DOHH2 (cell line): ENCODE measurements around the gene RRP1B.

Source experiments
- H3F3A ChIP-seq: fragments of 200-600 bp; sonication (generic), shearing (Covaris generic); 2 replicates; pipeline ENCODE4 v1.6.0; 2016; ENCODE audit warnings: antibody characterized with exemption, mild to moderate bottlenecking; ENCODE audit not compliant: control insufficient read depth, insufficient read depth
- H3K27ac ChIP-seq: fragments of 200-600 bp; sonication (generic); 2 replicates; pipeline ENCODE4 v1.5.1; 2014; ENCODE audit warnings: low read depth, mild to moderate bottlenecking, low read length, moderate library complexity
- H3K27me3 ChIP-seq: fragments of 200-600 bp; sonication (generic); 2 replicates; pipeline ENCODE4 v1.6.1; 2014; ENCODE audit warnings: mild to moderate bottlenecking, low read length, mixed read lengths; ENCODE audit not compliant: control insufficient read depth
- H3K36me3 ChIP-seq: fragments of 200-600 bp; sonication (generic); 2 replicates; pipeline ENCODE4 v1.6.1; 2014; ENCODE audit warnings: mild to moderate bottlenecking, low read length, moderate library complexity, mixed read lengths; ENCODE audit not compliant: control insufficient read depth
- H3K4me1 ChIP-seq: fragments of 200-600 bp; sonication (generic); 2 replicates; pipeline ENCODE4 v1.6.1; 2014; ENCODE audit warnings: mild to moderate bottlenecking, low read length, mixed read lengths; ENCODE audit not compliant: control insufficient read depth
- H3K4me2 ChIP-seq: fragments of 200-600 bp; sonication (generic); 2 replicates; pipeline ENCODE4 v1.6.0; 2014; ENCODE audit warnings: mild to moderate bottlenecking, low read length, moderate library complexity
- H3K4me3 ChIP-seq: fragments of 200-600 bp; sonication (generic); 2 replicates; pipeline ENCODE4 v1.5.1; 2014; ENCODE audit warnings: mild to moderate bottlenecking, low read length, mixed read lengths
- H3K79me2 ChIP-seq: fragments of 200-600 bp; sonication (generic); 2 replicates; pipeline ENCODE4 v1.6.1; 2014; ENCODE audit warnings: mild to moderate bottlenecking, low read length, mixed read lengths; ENCODE audit not compliant: control insufficient read depth
- H3K9me2 ChIP-seq: fragments of 200-600 bp; sonication (generic); replicated peaks from 2 replicates; pipeline ENCODE4 v1.6.1; 2014; ENCODE audit warnings: mild to moderate bottlenecking, low read length, mixed read lengths; ENCODE audit not compliant: control insufficient read depth
- H3K9me3 ChIP-seq: fragments of 200-600 bp; sonication (generic); 2 replicates; pipeline ENCODE4 v1.6.1; 2014; ENCODE audit warnings: antibody characterized with exemption, low read length, mixed read lengths; ENCODE audit not compliant: control insufficient read depth, insufficient read depth
- H4K20me1 ChIP-seq: fragments of 200-600 bp; sonication (generic); 2 replicates; pipeline ENCODE4 v1.6.0; 2014; ENCODE audit warnings: low read depth, mild to moderate bottlenecking, antibody characterized with exemption, low read length, moderate library complexity; ENCODE audit not compliant: control insufficient read depth, insufficient read depth
- CTCF ChIP-seq: fragments of 200-600 bp; sonication (generic); IDR thresholded peaks from one replicate; pipeline ENCODE4 v1.5.1; 2014; ENCODE audit warnings: antibody characterized with exemption, mild to moderate bottlenecking, low read depth, low read length; ENCODE audit not compliant: poor library complexity, severe bottlenecking
- EZH2phosphoT487 ChIP-seq: fragments of 200-600 bp; sonication (generic); IDR thresholded peaks from 2 replicates; pipeline ENCODE4 v1.6.1; 2017; ENCODE audit warnings: borderline replicate concordance, mild to moderate bottlenecking, antibody characterized with exemption, low read length, moderate library complexity, mixed read lengths

The RRP1B gene

GRCh38 chr21:43721939-43722338 is 62.6 kb downstream of the RRP1B start:
- peaks cover 3% of the 10 kb centered on the region for H3F3A ChIP-seq
- peaks cover 17% of the 10 kb centered on the region for H3K36me3 ChIP-seq
- no peak overlapping the region for H3K4me3 ChIP-seq
- no peak for TF ChIP-seq EZH2phosphoT487
- no peak for TF ChIP-seq CTCF
- H3K79me2 ChIP-seq = peaks cover 61% of the 10 kb centered on the region
- H4K20me1 ChIP-seq = peaks cover 13% of the 10 kb centered on the region
- 0 out of 2 replicates have a peak, but pooled peaks cover 4% of the 10 kb centered on the region for H3K27me3 ChIP-seq
- H3K27ac ChIP-seq = no peak overlapping the region
- H3K9me3 ChIP-seq = no peaks in the 10 kb centered on the region
- H3K4me1 ChIP-seq = peaks cover 70% of the 10 kb centered on the region
- H3K4me2 ChIP-seq = no peak overlapping the region
- H3K9me2 ChIP-seq = no peaks in the 10 kb centered on the region

DNA sequence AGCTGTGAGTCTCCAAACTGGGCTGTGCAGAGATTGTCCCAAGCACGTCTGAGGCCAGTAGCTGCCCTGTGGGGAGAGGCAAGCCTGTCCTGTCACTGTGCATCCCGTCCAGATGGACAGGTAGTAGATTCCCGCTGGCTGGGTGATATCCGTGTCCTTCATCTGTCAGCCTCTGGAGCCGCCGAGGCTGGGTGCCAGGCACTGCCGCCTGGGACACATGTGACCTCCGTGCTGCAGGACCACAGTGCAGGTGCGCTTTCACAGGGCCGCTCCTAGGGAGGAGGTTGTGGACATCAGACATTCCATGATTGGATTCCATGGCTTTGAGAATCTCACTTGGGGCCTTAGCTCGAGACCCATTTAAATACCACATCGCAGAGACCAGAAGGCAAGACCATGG is 64.3 kb downstream of the RRP1B start:
- H3K4me2 ChIP-seq = no peak overlapping the region
- H4K20me1 ChIP-seq = peaks cover 23% of the 10 kb centered on the region
- peaks cover 71% of the 10 kb centered on the region for H3K4me1 ChIP-seq
- H3K36me3 ChIP-seq = peaks cover 17% of the 10 kb centered on the region
- peaks cover 3% of the 10 kb centered on the region for H3F3A ChIP-seq
- peaks cover 78% of the 10 kb centered on the region for H3K79me2 ChIP-seq
- H3K27me3 ChIP-seq = no peaks in the 10 kb centered on the region
- TF ChIP-seq CTCF (no peak), EZH2phosphoT487 (no peak)
- no peak overlapping the region for H3K4me3 ChIP-seq
- no peaks in the 10 kb centered on the region for H3K9me2 ChIP-seq
- no peak overlapping the region for H3K27ac ChIP-seq
- H3K9me3 ChIP-seq = no peaks in the 10 kb centered on the region

- Histone ChIP-seq H4K20me1 (peaks cover 19% of the 10 kb centered on the region), H3K4me2 (peak overlapping the region; percentile 100; the same call in 1 of the 2 replicates), H3K9me2 (no peaks in the 10 kb centered on the region), H3K9me3 (no peaks in the 10 kb centered on the region), H3K79me2 (peaks cover 79% of the 10 kb centered on the region), H3F3A (peaks cover 6% of the 10 kb centered on the region), H3K4me1 (peaks cover 63% of the 10 kb centered on the region), H3K4me3 (no peak overlapping the region), H3K27me3 (no peaks in the 10 kb centered on the region), H3K27ac (no peak overlapping the region), H3K36me3 (peaks cover 11% of the 10 kb centered on the region)
- no peak for TF ChIP-seq EZH2phosphoT487
- no peak for TF ChIP-seq CTCF
Measured at GRCh38 chr21:43726686-43727518, 67.5 kb downstream of the RRP1B start.
